Glomerular visceral epithelial cell (primary cell): ENCODE results near the gene PLK2.
A peak's percentile ranks its signal among the peaks of the same experiment; 100 is the strongest.

Experiments used
- DNase-seq: peaks from one replicate; pipeline ENCODE4 v3.0.0-alpha.2; 2016; ENCODE audit errors: extremely low spot score

The PLK2 gene

GRCh38 chr5:58450811-58451629 lies 8.9 kb downstream of the PLK2 start:
- peak; percentile 54 for DNase-seq

- peak; percentile 22 for DNase-seq
These were observed 9.9 kb downstream of the PLK2 start for GRCh38 chr5:58450018-58450417.

GRCh38 chr5:58447226-58447625 lies 12.7 kb downstream of the PLK2 start:
- DNase-seq = peak; percentile 33

GRCh38 chr5:58446024-58446423 lies 13.9 kb downstream of the PLK2 start:
- DNase-seq = no peak

- DNase-seq = no peak
These were observed 15.1 kb downstream of the PLK2 start for GRCh38 chr5:58444805-58445204.

GRCh38 chr5:58440901-58441460 lies 18.9 kb downstream of the PLK2 start:
- DNase-seq = no peak

GRCh38 chr5:58439094-58439644 lies 20.7 kb downstream of the PLK2 start:
- no peak for DNase-seq

- DNase-seq = no peak
These were observed 22.2 kb downstream of the PLK2 start for GRCh38 chr5:58437661-58438060.

- DNase-seq = no peak
These were observed 28.1 kb downstream of the PLK2 start for GRCh38 chr5:58431832-58432231.

- DNase-seq = no peak
These were observed 47.0 kb downstream of the PLK2 start for GRCh38 chr5:58412932-58413331.

- DNase-seq = no peak
These were observed 47.8 kb downstream of the PLK2 start for GRCh38 chr5:58412081-58412480.

GRCh38 chr5:58411372-58411771 lies 48.5 kb downstream of the PLK2 start:
- DNase-seq = peak; percentile 22

GRCh38 chr5:58410441-58410840 lies 49.4 kb downstream of the PLK2 start:
- DNase-seq = peak; percentile 60

- DNase-seq = peak; percentile 53
These were observed 52.7 kb downstream of the PLK2 start for GRCh38 chr5:58407042-58407719.

GRCh38 chr5:58406394-58406793 lies 53.5 kb downstream of the PLK2 start:
- no peak for DNase-seq

- no peak for DNase-seq
These were observed 54.7 kb downstream of the PLK2 start for GRCh38 chr5:58405175-58405574.

GRCh38 chr5:58404734-58405133 lies 55.2 kb downstream of the PLK2 start:
- DNase-seq = no peak
